ENCODE results near the gene ZGRF1.

GRCh38 chr4:112636688-112637551, at the start of gene ZGRF1, which contains the start of gene LARP7:
- TF ChIP-seq CTCF (conservative IDR thresholded peaks at IDR 0.05 in 1 of 2, IDR thresholded peaks at IDR 0.05 in 1 of 2; ENCODE audit: extremely low read depth in 1 of 2, insufficient read depth in 1 of 2, low read depth in 1 of 2, low read length in 2 of 2), result peak; percentile 77 to 93
- TF ChIP-seq EZH2 (IDR thresholded peaks at IDR 0.05; ENCODE audit: borderline replicate concordance, low read length), result no peak

Data from mammary epithelial cell (primary cell).